PC-9 (cell line): Measurements from ENCODE around the gene DACT3. TPM values are rescaled to one million over a fixed set of nuclear protein-coding genes. Genes with fewer than 3 reads are reported as not detected.

Experiments
- BruUV-seq: library from RNA; stranded (reverse); fragments of 400-500 nt; replicated peaks from 2 replicates; lab custom pipeline; 2021; lab: Mats Ljungman, UMichigan
- CTCF ChIA-PET: fragments of 300-600 bp; sonication (Branson Sonifier 250); formaldehyde crosslinking; loops from one replicate; lab custom pipeline; 2022; ENCODE audit warnings: antibody characterized with exemption; lab: Charles Lee
- POLR2A ChIA-PET: fragments of 300-600 bp; sonication (Branson Sonifier 250); formaldehyde crosslinking; loops from one replicate; lab custom pipeline; 2022; ENCODE audit warnings: antibody characterized with exemption; ENCODE audit not compliant: unreplicated experiment; lab: Charles Lee
- DNase-seq, 2 experiments: peaks; one replicate each; pipeline versions ENCODE4 v3.0.0 to v3.0.0-alpha.2; 2015 to 2022; ENCODE audit warnings: mixed read lengths in 1 of 2
- H2AFZ ChIP-seq: fragments of 200-600 bp; sonication (generic); 2 replicates; pipeline ENCODE4 v1.8.1; 2017; ENCODE audit warnings: antibody characterized with exemption
- H3F3A ChIP-seq: fragments of 200-600 bp; sonication (generic); 2 replicates; pipeline ENCODE4 v1.8.1; 2017; ENCODE audit warnings: antibody characterized with exemption, mild to moderate bottlenecking, low read depth; ENCODE audit not compliant: insufficient read depth
- H3K27ac ChIP-seq: fragments of 200-600 bp; sonication (generic); 2 replicates; pipeline ENCODE4 v1.6.1; 2016; ENCODE audit warnings: mixed run types
- H3K27me3 ChIP-seq: fragments of 200-600 bp; sonication (generic); 2 replicates; pipeline ENCODE4 v1.6.1; 2016; ENCODE audit warnings: low read depth, mixed run types; ENCODE audit not compliant: insufficient read depth
- H3K36me3 ChIP-seq: fragments of 200-600 bp; sonication (generic); 2 replicates; pipeline ENCODE4 v1.6.1; 2016; ENCODE audit warnings: low read depth, mixed run types
- H3K4me1 ChIP-seq: fragments of 200-600 bp; sonication (generic); replicated peaks from 2 replicates; pipeline ENCODE4 v1.6.1; 2016; ENCODE audit warnings: mixed run types; ENCODE audit not compliant: insufficient read depth
- H3K4me2 ChIP-seq: fragments of 200-600 bp; sonication (generic); 2 replicates; pipeline ENCODE4 v1.6.1; 2017; ENCODE audit warnings: mixed run types
- H3K4me3 ChIP-seq: fragments of 200-600 bp; sonication (generic); 2 replicates; pipeline ENCODE4 v1.6.1; 2016; ENCODE audit warnings: mixed run types
- H3K79me2 ChIP-seq: fragments of 200-600 bp; sonication (generic); 2 replicates; pipeline ENCODE4 v1.6.1; 2017; ENCODE audit warnings: low read depth, mixed run types
- H3K9me2 ChIP-seq: fragments of 200-600 bp; sonication (generic); 2 replicates; pipeline ENCODE4 v1.8.1; 2017; ENCODE audit warnings: mild to moderate bottlenecking; ENCODE audit not compliant: insufficient read depth
- H3K9me3 ChIP-seq: fragments of 200-600 bp; sonication (generic); 2 replicates; pipeline ENCODE4 v1.8.1; 2016; ENCODE audit warnings: low read depth; ENCODE audit not compliant: insufficient read depth
- H4K20me1 ChIP-seq: fragments of 200-600 bp; sonication (generic); 2 replicates; pipeline ENCODE4 v1.8.1; 2017; ENCODE audit not compliant: insufficient read depth
- EZH2 ChIP-seq: fragments of 200-600 bp; sonication (generic); IDR thresholded peaks from 2 replicates; pipeline ENCODE4 v1.8.0; 2017; ENCODE audit warnings: antibody characterized with exemption, low read depth
- intact Hi-C: fragments of 100-400 bp; cut with micrococcal nuclease; formaldehyde crosslinking; loops from one replicate; pipeline ENCODE4 v1.10.0; 2022; ENCODE audit not compliant: unreplicated experiment
- total RNA-seq: library from RNA; stranded (reverse); gene quantifications from 2 replicates; pipeline ENCODE4 v1.2.3, GENCODE V29; 2021
- TF ChIP-seq, protein P1 (sequence below): fragments of 200-600 bp; sonication (generic); conservative IDR thresholded peaks from 2 replicates; pipeline ENCODE4 v1.6.1; 2017; ENCODE audit warnings: mixed run types, antibody characterized with exemption, mild to moderate bottlenecking, moderate library complexity

DACT3 gene
- total RNA-seq, 1 experiment from 2014 or later: 0.13 TPM

- Histone ChIP-seq H3K4me3 (no peak overlapping the region), H3K79me2 (no peaks in the 10 kb centered on the region), H3F3A (peaks cover 16% of the 10 kb centered on the region; the same call in 1 of the 2 replicates), H3K27ac (no peak overlapping the region), H3K9me3 (no peaks in the 10 kb centered on the region), H3K36me3 (peaks cover 48% of the 10 kb centered on the region), H3K4me1 (no peaks in the 10 kb centered on the region), H3K27me3 (no peaks in the 10 kb centered on the region), H3K4me2 (no peak overlapping the region), H2AFZ (no peak overlapping the region), H3K9me2 (no peaks in the 10 kb centered on the region), H4K20me1 (no peaks in the 10 kb centered on the region)
- intact Hi-C loops: no loop called here
- ChIA-PET POLR2A (no interaction called here), CTCF (no interaction called here)
- BruUV-seq: no TSS peak
- TF ChIP-seq, protein P1, sequence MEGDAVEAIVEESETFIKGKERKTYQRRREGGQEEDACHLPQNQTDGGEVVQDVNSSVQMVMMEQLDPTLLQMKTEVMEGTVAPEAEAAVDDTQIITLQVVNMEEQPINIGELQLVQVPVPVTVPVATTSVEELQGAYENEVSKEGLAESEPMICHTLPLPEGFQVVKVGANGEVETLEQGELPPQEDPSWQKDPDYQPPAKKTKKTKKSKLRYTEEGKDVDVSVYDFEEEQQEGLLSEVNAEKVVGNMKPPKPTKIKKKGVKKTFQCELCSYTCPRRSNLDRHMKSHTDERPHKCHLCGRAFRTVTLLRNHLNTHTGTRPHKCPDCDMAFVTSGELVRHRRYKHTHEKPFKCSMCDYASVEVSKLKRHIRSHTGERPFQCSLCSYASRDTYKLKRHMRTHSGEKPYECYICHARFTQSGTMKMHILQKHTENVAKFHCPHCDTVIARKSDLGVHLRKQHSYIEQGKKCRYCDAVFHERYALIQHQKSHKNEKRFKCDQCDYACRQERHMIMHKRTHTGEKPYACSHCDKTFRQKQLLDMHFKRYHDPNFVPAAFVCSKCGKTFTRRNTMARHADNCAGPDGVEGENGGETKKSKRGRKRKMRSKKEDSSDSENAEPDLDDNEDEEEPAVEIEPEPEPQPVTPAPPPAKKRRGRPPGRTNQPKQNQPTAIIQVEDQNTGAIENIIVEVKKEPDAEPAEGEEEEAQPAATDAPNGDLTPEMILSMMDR: no peak
- TF ChIP-seq EZH2: no peak
- DNase-seq: no peak
Measured at GRCh38 chr19:46689358-46689757, 28.4 kb upstream of the DACT3 start.

GRCh38 chr19:46687438-46688145, 26.6 kb upstream of the DACT3 start:
- Histone ChIP-seq H3K4me3 (no peak overlapping the region), H2AFZ (no peak overlapping the region), H3K27ac (no peak overlapping the region), H3K9me3 (no peaks in the 10 kb centered on the region), H3K79me2 (no peaks in the 10 kb centered on the region), H3K4me1 (no peaks in the 10 kb centered on the region), H3K27me3 (no peaks in the 10 kb centered on the region), H4K20me1 (no peaks in the 10 kb centered on the region), H3F3A (peaks cover 8% of the 10 kb centered on the region; the same call in 1 of the 2 replicates), H3K36me3 (peaks cover 30% of the 10 kb centered on the region), H3K9me2 (no peaks in the 10 kb centered on the region), H3K4me2 (no peak overlapping the region)
- POLR2A ChIA-PET: no interaction called here
- DNase-seq: no peak
- CTCF ChIA-PET: no interaction called here
- intact Hi-C loops: no loop called here
- BruUV-seq: no TSS peak
- TF ChIP-seq, protein P1: no peak
- TF ChIP-seq EZH2: no peak

DNA sequence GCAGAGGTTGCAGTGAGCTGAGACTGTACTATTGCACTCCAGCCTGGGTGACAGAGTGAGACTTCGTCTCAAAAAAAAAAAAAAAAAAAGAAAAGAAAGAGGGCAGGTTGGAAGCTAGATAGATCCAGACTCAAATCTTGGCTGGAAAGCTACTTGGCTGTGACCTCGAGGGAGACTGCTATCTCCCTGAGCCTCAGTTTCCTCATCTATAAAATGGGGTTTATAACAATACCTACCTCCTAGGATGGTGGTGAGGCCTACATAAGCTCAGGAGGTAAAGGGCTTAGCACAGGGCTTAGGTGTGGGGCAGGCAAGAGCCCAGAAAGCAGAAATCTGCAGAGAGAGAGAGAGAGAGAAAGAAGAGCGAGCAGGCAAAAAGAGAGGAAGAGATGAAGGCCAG, 24.2 kb upstream of the DACT3 start:
- H3K79me2 ChIP-seq: no peaks in the 10 kb centered on the region
- no peak for DNase-seq
- H4K20me1 ChIP-seq: no peaks in the 10 kb centered on the region
- peaks cover 22% of the 10 kb centered on the region; the same call in 1 of the 2 replicates for H3K36me3 ChIP-seq
- H3K4me2 ChIP-seq: no peak overlapping the region
- BruUV-seq: no TSS peak
- intact Hi-C loops: no loop called here
- POLR2A ChIA-PET: interaction anchor here (0.5 kb wide), 1 partner anchor 139 kb away, joined by 9 read pairs; no protein-coding TSS in a partner anchor
- CTCF ChIA-PET: interaction anchor here (0.6 kb wide), 1 partner anchor 732 kb away, joined by 4 read pairs; no protein-coding TSS in a partner anchor
- H3K4me1 ChIP-seq: no peaks in the 10 kb centered on the region
- no peak overlapping the region for H3K27ac ChIP-seq
- H2AFZ ChIP-seq: no peak overlapping the region
- no peaks in the 10 kb centered on the region for H3K9me3 ChIP-seq
- no peaks in the 10 kb centered on the region for H3K9me2 ChIP-seq
- H3F3A ChIP-seq: peaks cover 6% of the 10 kb centered on the region; the same call in 1 of the 2 replicates
- H3K27me3 ChIP-seq: no peaks in the 10 kb centered on the region
- no peak overlapping the region for H3K4me3 ChIP-seq
- TF ChIP-seq, protein P1: no peak
- TF ChIP-seq EZH2: no peak
